WTC11 (cell line): Measurements from ENCODE around the gene UBXN11. TPM values are rescaled to one million over a fixed set of nuclear protein-coding genes. Genes with fewer than 3 reads are reported as not detected.

Experiments
- ATAC-seq: fragments of 200-7000 bp; cut with Tn5 transposase; 2 replicates; pipeline ENCODE4 v1.10.0; 2021; ENCODE audit warnings: mild to moderate bottlenecking, moderate library complexity
- Bru-seq: library from RNA; stranded (reverse); fragments of 400-500 nt; gene quantifications from one replicate; lab custom pipeline; 2021; lab: Mats Ljungman, UMichigan
- CTCF ChIA-PET: fragments of 300-600 bp; sonication (Branson Sonifier 250); formaldehyde crosslinking; loops from one replicate; lab custom pipeline; 2021; ENCODE audit warnings: antibody characterized with exemption; lab: Charles Lee
- POLR2A ChIA-PET: fragments of 350-600 bp; sonication (Branson Sonifier 250); formaldehyde crosslinking; loops from one replicate; lab custom pipeline; 2021; ENCODE audit warnings: antibody characterized with exemption; lab: Charles Lee
- DNase-seq: peaks from one replicate; pipeline ENCODE4 v3.0.0; 2021; ENCODE audit warnings: low spot score
- H3K27ac Mint-ChIP-seq: 2 replicates; pipeline ENCODE4 v1.8.0; 2021; ENCODE audit warnings: mixed read lengths
- H3K27me3 Mint-ChIP-seq: 2 replicates; pipeline ENCODE4 v1.8.0; 2021; ENCODE audit warnings: low read depth, mild to moderate bottlenecking, moderate library complexity, mixed read lengths
- H3K36me3 Mint-ChIP-seq: 2 replicates; pipeline ENCODE4 v1.8.0; 2021; ENCODE audit warnings: mixed read lengths
- H3K4me1 Mint-ChIP-seq: 2 replicates; pipeline ENCODE4 v1.8.0; 2022; ENCODE audit warnings: mixed read lengths
- H3K4me3 Mint-ChIP-seq: 2 replicates; pipeline ENCODE4 v1.8.0; 2021; ENCODE audit warnings: mild to moderate bottlenecking, moderate library complexity, mixed read lengths
- H3K9me3 Mint-ChIP-seq: 2 replicates; pipeline ENCODE4 v1.8.0; 2021; ENCODE audit warnings: mixed read lengths
- AR ChIP-seq: fragments of 250-450 bp; sonication (Bioruptor Pico); IDR thresholded peaks from 2 replicates; pipeline ENCODE4 v1.9.0; 2021; ENCODE audit warnings: mild to moderate bottlenecking
- CREB1 ChIP-seq: sonication (generic); formaldehyde crosslinking; IDR thresholded peaks from 2 replicates; pipeline ENCODE4 v1.8.0; 2023; ENCODE audit warnings: mild to moderate bottlenecking, missing genetic modification reagents
- CREM ChIP-seq: sonication (generic); formaldehyde crosslinking; IDR thresholded peaks from 2 replicates; pipeline ENCODE4 v1.8.1; 2022; ENCODE audit warnings: mild to moderate bottlenecking, missing genetic modification reagents, moderate library complexity
- CTCF ChIP-seq: fragments of 200-600 bp; IDR thresholded peaks from 2 replicates; pipeline ENCODE4 v1.8.0; 2022; ENCODE audit warnings: antibody characterized with exemption
- ERG ChIP-seq: fragments of 250-450 bp; sonication (Bioruptor Pico); IDR thresholded peaks from 2 replicates; pipeline ENCODE4 v1.8.0; 2021; ENCODE audit warnings: mild to moderate bottlenecking
- IRF1 ChIP-seq: sonication (generic); formaldehyde crosslinking; IDR thresholded peaks from 2 replicates; pipeline ENCODE4 v1.8.0; 2023; ENCODE audit warnings: missing genetic modification reagents
- JUN ChIP-seq: sonication (generic); formaldehyde crosslinking; IDR thresholded peaks from 2 replicates; pipeline ENCODE4 v1.8.0; 2023; ENCODE audit warnings: mild to moderate bottlenecking, missing genetic modification reagents
- MAX ChIP-seq: sonication (generic); formaldehyde crosslinking; IDR thresholded peaks from 2 replicates; pipeline ENCODE4 v1.8.0; 2022; ENCODE audit warnings: mild to moderate bottlenecking, missing genetic modification reagents
- MYBL2 ChIP-seq: sonication (generic); formaldehyde crosslinking; IDR thresholded peaks from 2 replicates; pipeline ENCODE4 v1.8.1; 2023; ENCODE audit warnings: mild to moderate bottlenecking, moderate library complexity, missing genetic modification reagents
- NFYB ChIP-seq: sonication (generic); formaldehyde crosslinking; conservative IDR thresholded peaks from 2 replicates; pipeline ENCODE4 v1.8.0; 2022; ENCODE audit warnings: low read depth, missing genetic modification reagents
- OVOL2 ChIP-seq: fragments of 250-450 bp; sonication (Bioruptor Pico); IDR thresholded peaks from 2 replicates; pipeline ENCODE4 v1.9.0; 2021; ENCODE audit warnings: mild to moderate bottlenecking, borderline replicate concordance
- PRRX2 ChIP-seq: fragments of 250-450 bp; sonication (Bioruptor Pico); IDR thresholded peaks from 2 replicates; pipeline ENCODE4 v1.8.0; 2021; ENCODE audit warnings: mild to moderate bottlenecking
- RELA ChIP-seq: sonication (generic); formaldehyde crosslinking; IDR thresholded peaks from 2 replicates; pipeline ENCODE4 v1.8.1; 2022; ENCODE audit warnings: missing genetic modification reagents, mild to moderate bottlenecking, borderline replicate concordance
- SMAD4 ChIP-seq: sonication (generic); formaldehyde crosslinking; IDR thresholded peaks from 2 replicates; pipeline ENCODE4 v1.8.0; 2022; ENCODE audit warnings: mild to moderate bottlenecking, missing genetic modification reagents
- TP53 ChIP-seq: sonication (generic); formaldehyde crosslinking; IDR thresholded peaks from 2 replicates; pipeline ENCODE4 v1.8.1; 2023; ENCODE audit warnings: mild to moderate bottlenecking, missing genetic modification reagents
- USF2 ChIP-seq: sonication (generic); formaldehyde crosslinking; IDR thresholded peaks from 2 replicates; pipeline ENCODE4 v1.8.1; 2023; ENCODE audit warnings: mild to moderate bottlenecking, missing genetic modification reagents, moderate library complexity
- ZBTB21 ChIP-seq: sonication (generic); formaldehyde crosslinking; IDR thresholded peaks from 2 replicates; pipeline ENCODE4 v1.8.1; 2023; ENCODE audit warnings: mild to moderate bottlenecking, missing genetic modification reagents, borderline replicate concordance
- ZNF121 ChIP-seq: sonication (generic); formaldehyde crosslinking; IDR thresholded peaks from 2 replicates; pipeline ENCODE4 v1.8.0; 2023; ENCODE audit warnings: missing genetic modification reagents
- ZNF416 ChIP-seq: fragments of 250-450 bp; sonication (Bioruptor Pico); IDR thresholded peaks from 2 replicates; pipeline ENCODE4 v1.9.0; 2021; ENCODE audit warnings: mild to moderate bottlenecking, inconsistent platforms
- long read RNA-seq, 3 experiments: library from RNA in 1 of 3; library from capped mRNA in 1 of 3; library from polyadenylated mRNA in 1 of 3; unstranded in 2 of 3; stranded (forward) in 1 of 3; transcript quantifications; one replicate each; pipeline ENCODE4 v2.0.0, GENCODE V29; 2021
- total RNA-seq: library from RNA; stranded (reverse); gene quantifications from 3 replicates; pipeline ENCODE4 v1.2.3, GENCODE V29; 2021
- TF ChIP-seq, protein P1 (sequence below): fragments of 250-450 bp; sonication (Bioruptor Pico); IDR thresholded peaks from 2 replicates; pipeline ENCODE4 v2.1.2; 2022; ENCODE audit warnings: mild to moderate bottlenecking, moderate library complexity

The UBXN11 gene, protein sequence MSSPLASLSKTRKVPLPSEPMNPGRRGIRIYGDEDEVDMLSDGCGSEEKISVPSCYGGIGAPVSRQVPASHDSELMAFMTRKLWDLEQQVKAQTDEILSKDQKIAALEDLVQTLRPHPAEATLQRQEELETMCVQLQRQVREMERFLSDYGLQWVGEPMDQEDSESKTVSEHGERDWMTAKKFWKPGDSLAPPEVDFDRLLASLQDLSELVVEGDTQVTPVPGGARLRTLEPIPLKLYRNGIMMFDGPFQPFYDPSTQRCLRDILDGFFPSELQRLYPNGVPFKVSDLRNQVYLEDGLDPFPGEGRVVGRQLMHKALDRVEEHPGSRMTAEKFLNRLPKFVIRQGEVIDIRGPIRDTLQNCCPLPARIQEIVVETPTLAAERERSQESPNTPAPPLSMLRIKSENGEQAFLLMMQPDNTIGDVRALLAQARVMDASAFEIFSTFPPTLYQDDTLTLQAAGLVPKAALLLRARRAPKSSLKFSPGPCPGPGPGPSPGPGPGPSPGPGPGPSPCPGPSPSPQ
- total RNA-seq (12.4 to 14.1 TPM (median 14.1 TPM) in 3 replicates), Bru-seq, nascent RNA (percentile 44 among the genes with signal in this experiment)
- long read RNA-seq, experiment 1, partial matches to known transcripts = 6 of 60 reads
- long read RNA-seq, experiment 1, other reads (novel, unspliced or antisense) = 46 of 60 reads
- long read RNA-seq, experiment 2, partial matches to known transcripts = 10 of 14 reads
- long read RNA-seq, experiment 2, other reads (novel, unspliced or antisense) = 4 of 14 reads
- long read RNA-seq, experiment 3, partial matches to known transcripts = 3 of 25 reads
- long read RNA-seq, experiment 3, other reads (novel, unspliced or antisense) = 17 of 25 reads

- peak within 1 kb of the TSS; percentile 96 for H3K27ac Mint-ChIP-seq
- H3K4me3 Mint-ChIP-seq = peak within 1 kb of the TSS; percentile 99
- H3K9me3 Mint-ChIP-seq = no peaks in the 10 kb centered on the region
- ChIA-PET CTCF (interaction anchor here (0.7 to 5.2 kb wide), 7 partner anchors 15 to 137 kb away, joined by 3 to 42 read pairs (median 3); partner anchors contain the start of genes CEP85 and ZNF593), POLR2A (no interaction called here)
- H3K27me3 Mint-ChIP-seq = no peaks in the 10 kb centered on the region
- peaks cover 23% of the 10 kb centered on the region for H3K4me1 Mint-ChIP-seq
- DNase-seq (peak; percentile 94), ATAC-seq (peak; percentile 100)
- H3K36me3 Mint-ChIP-seq = no peaks in the 10 kb centered on the region
- TF ChIP-seq CTCF (no peak), JUN (CRISPR knock-in tag) (no peak), ERG (CRISPR knock-in tag) (no peak), SMAD4 (CRISPR knock-in tag) (no peak), CREB1 (no peak), AR (no peak), IRF1 (CRISPR knock-in tag) (0 out of 2 replicates have a peak, but pooled peaks have one; percentile 51), TP53 (CRISPR knock-in tag) (no peak), OVOL2 (no peak), ZNF416 (CRISPR knock-in tag) (no peak), NFYB (CRISPR knock-in tag) (peak; percentile 83), ZNF121 (no peak), MAX (CRISPR knock-in tag) (no peak), CREM (CRISPR knock-in tag) (no peak), USF2 (CRISPR knock-in tag) (no peak), MYBL2 (0 out of 2 replicates have a peak, but pooled peaks have one; percentile 69), PRRX2 (no peak), ZBTB21 (no peak), RELA (CRISPR knock-in tag) (no peak)
- TF ChIP-seq, protein P1, sequence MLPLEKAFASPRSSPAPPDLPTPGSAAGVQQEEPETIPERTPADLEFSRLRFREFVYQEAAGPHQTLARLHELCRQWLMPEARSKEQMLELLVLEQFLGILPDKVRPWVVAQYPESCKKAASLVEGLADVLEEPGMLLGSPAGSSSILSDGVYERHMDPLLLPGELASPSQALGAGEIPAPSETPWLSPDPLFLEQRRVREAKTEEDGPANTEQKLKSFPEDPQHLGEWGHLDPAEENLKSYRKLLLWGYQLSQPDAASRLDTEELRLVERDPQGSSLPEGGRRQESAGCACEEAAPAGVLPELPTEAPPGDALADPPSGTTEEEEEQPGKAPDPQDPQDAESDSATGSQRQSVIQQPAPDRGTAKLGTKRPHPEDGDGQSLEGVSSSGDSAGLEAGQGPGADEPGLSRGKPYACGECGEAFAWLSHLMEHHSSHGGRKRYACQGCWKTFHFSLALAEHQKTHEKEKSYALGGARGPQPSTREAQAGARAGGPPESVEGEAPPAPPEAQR = no peak
Measured at GRCh38 chr1:26306290-26307229, at the start of gene UBXN11. TSS of gene UBXN11 (minus strand) at chr1:26306636. CDS start at chr1:26302883, 3,753 bp downstream.
